ENCODE data around the gene SLFN5. TPM values are rescaled to one million over a fixed set of nuclear protein-coding genes. Genes with fewer than 3 reads are reported as not detected.
"Not testable (repeated sequence)": the region's sequence is repeated elsewhere in the genome, so short reads cannot be mapped to it uniquely, and the experiment has no call there.

SLFN5 gene
- total RNA-seq (2014; rRNA removed; shearing (Covaris generic)), result 36.7 and 37.0 TPM in 2 replicates
- 24.1 and 35.9 TPM in 2 replicates for polyA plus RNA-seq (2015; cell fraction: cytosol; rRNA removed)
- 17.1 and 23.2 TPM in 2 replicates for polyA plus RNA-seq (2015; cell fraction: nucleus; rRNA removed)

DNA sequence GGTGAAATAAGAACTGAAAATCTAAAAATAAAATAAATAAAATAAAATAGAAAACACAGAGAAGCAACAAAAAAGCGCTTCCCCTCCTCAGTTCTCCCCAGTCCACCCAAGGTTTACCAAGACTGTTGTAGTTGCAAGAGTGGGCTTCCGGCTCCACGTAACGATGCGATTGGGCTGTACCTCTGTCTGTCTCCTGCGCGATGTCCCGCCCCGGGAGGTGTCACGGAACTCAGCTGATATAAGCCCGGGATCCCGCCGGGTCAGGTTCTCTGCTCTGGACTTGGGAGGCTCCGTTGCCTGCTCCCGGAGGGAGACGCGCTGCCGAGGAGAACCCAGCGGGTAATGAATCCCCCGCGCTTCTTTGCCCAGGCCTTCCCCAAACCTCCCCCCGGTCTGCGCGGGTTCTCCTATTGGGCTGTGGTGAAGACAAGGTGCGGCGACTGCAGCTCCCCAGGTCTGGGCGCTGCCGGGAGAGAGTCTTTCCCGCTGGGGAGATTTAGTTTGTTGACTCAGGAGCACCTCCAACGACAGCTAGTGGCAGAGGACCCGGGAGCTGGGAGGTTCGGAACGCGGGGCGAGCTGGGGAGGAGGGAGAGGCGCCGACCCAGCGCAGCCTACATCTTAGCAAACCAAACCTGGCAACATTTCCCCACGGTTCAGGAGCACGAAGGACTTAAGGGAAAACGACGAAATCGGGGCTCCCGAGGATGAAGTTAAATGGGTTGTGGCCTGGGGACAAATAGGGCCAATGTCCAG lies at the start of gene SLFN5:
SLFN5 (plus strand) TSS at position 268 of the 756 bp plus-strand sequence. CDS start 15,619 bp downstream, outside the sequence.
- DNase-seq (ENCODE audit: low read depth, low spot score), result peak; percentile 92
- in situ Hi-C loops (cut with HindIII; ENCODE audit: low pct_unique_long_range_greater_than_20kb, low sequenced_read_pairs), result no loop called here

DNA sequence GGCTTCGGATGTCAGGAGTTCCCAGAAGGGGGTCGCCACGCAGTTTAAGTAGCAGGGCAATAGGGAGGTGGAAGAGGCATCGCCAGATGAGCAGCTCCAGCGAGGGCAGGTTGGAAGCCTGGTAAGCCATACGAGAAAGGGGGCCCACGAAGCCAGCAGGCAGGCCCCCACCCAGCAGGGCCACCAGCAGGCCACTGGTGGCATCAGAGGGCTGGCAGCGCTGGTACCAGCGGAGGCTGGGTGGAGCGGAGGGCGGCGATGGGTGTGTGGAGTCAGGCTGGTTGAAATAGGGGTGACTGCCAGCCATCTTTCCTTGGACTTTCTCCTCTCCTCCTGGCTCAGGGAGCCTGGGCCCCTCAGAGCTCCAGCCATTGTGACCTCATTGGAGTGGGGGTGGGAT lies 48.9 kb upstream of the SLFN5 start, which contains the start of gene SLC35G3:
SLC35G3 (minus strand) TSS at position 393 of the 400 bp plus-strand sequence; CDS start at position 307, 86 bp downstream.
- in situ Hi-C loops (cut with HindIII; ENCODE audit: low pct_unique_long_range_greater_than_20kb, low sequenced_read_pairs), result not testable (repeated sequence)

DNA sequence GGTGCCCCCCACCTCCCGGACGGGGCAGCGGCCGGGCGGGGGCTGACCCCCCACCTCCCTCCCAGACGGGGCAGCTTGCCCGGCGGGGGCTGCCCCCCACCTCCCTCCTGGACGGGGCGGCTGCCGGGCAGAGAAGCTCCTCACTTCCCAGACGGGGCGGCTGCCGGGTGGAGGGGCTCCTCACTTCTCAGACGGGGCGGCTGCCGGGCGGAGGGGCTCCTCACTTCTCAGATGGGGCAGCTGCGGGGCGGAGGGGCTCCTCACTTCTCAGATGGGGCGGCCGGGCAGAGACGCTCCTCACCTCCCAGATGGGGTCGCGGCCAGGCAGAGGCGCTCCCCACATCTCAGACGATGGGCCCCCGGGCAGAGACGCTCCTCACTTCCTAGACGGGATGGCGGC lies 47.8 kb upstream of the SLFN5 start:
- DNase-seq (ENCODE audit: low read depth, low spot score); in situ Hi-C loops (cut with HindIII; ENCODE audit: low pct_unique_long_range_greater_than_20kb, low sequenced_read_pairs): not testable (repeated sequence)

More for the DNA sequence above, 48.9 kb upstream of the SLFN5 start, which contains the start of gene SLC35G3:
- DNase-seq (ENCODE audit: low read depth, low spot score), result not testable (repeated sequence)

DNA sequence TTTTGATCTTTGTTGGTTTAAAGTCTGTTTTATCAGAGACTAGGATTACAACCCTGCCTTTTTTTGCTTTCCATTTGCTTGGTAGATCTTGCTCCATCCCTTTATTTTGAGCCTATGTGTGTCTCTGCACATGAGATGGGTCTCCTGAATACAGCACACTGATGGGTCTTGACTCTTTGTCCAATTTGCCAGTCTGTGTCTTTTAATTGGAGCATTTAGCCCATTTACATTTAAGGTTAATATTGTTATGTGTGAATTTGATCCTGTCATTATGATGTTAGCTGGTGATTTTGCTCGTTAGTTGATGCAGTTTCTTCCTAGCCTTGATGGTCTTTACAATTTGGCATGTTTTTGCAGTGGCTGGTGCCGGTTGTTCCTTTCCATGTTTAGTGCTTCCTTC lies 40.3 kb upstream of the SLFN5 start:
- DNase-seq (ENCODE audit: low read depth, low spot score); in situ Hi-C loops (cut with HindIII; ENCODE audit: low pct_unique_long_range_greater_than_20kb, low sequenced_read_pairs): not testable (repeated sequence)

DNA sequence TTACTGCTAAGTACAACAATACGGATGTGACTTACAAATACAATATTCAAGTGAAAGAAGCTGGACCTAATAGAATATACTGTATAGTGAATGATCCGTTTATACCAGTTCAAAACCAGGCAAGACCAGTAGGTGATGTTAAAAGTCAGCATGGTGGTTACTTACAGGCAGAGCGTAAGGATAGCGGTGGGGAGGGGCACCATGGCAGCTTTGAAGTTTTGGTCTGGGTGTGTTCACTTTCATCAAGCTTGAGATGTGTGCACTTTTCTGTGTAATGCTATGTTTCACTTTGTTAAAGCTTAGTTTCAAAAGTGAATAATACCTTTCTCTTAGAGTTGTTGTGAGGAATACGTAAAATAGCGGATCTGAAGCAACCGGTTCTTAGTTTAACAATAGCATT lies 32.1 kb upstream of the SLFN5 start:
- DNase-seq (ENCODE audit: low read depth, low spot score), result no peak
- in situ Hi-C loops (cut with HindIII; ENCODE audit: low pct_unique_long_range_greater_than_20kb, low sequenced_read_pairs), result no loop called here

DNA sequence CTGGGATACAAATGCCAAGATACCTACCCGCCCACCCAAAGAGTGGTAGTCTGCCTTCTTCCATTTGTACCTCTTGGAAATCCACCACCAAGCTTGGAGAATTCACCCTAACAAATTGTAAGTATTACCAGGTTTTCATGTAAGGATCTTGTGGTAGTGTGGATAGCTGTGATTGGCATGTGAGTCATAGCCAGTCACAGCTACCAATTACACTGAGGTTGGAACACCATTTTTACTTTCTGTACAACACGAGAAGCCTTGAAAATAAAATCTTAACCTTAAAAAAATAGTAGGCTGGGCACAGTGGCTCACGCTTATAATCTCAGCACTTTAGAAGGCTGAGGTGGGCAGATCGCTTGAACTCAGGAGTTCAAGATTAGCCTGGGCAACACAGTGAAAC lies 30.2 kb upstream of the SLFN5 start:
- DNase-seq (ENCODE audit: low read depth, low spot score), result no peak
- in situ Hi-C loops (cut with HindIII; ENCODE audit: low pct_unique_long_range_greater_than_20kb, low sequenced_read_pairs), result no loop called here

DNA sequence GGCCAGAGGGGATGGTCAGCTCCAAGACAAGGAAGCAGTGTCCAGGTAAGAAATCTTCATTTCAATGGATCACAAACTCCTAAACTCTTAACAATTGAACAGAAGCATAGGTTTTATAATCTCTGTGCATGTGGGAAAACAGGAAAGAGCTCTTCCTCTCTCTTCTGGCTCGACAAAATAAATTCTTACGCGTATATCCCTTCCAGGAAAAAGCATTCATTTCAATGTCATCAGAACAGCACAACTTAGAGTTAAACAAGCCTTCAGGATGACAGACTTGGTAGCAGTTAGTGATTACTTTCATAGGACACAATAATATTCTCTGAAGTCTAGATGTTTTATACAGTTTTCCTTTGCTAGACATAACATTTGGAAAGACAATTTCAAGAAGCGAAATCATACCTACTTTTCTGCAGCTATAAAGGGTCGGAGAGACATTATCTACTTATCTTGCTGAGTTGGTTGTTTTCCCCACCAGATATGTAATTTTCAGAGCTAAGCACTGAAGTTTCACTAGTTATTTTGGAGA lies 29.4 kb upstream of the SLFN5 start:
- in situ Hi-C loops (cut with HindIII; ENCODE audit: low pct_unique_long_range_greater_than_20kb, low sequenced_read_pairs), result no loop called here

DNA sequence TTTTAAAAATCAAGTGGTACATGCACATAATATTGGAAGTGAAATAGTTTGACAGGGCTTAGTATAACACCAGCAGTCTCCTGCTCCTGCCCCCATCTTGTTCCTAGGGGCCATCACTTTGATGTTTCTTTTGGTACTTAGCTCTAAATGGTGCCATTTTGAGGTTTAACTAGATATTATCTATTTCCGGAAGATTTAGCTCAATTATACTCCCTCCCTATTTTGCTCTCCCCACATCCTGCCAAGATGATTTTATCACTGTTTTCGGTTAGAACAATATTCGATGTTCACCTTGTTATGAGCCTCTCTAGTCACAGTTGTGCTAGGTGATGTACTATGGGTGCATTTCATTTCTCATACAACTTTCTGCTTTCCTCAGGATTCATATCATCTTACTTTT lies 28.7 kb upstream of the SLFN5 start:
- in situ Hi-C loops (cut with HindIII; ENCODE audit: low pct_unique_long_range_greater_than_20kb, low sequenced_read_pairs), result no loop called here
- no peak for DNase-seq (ENCODE audit: low read depth, low spot score)

More for the DNA sequence above, 29.4 kb upstream of the SLFN5 start:
- no peak for DNase-seq (ENCODE audit: low read depth, low spot score)

DNA sequence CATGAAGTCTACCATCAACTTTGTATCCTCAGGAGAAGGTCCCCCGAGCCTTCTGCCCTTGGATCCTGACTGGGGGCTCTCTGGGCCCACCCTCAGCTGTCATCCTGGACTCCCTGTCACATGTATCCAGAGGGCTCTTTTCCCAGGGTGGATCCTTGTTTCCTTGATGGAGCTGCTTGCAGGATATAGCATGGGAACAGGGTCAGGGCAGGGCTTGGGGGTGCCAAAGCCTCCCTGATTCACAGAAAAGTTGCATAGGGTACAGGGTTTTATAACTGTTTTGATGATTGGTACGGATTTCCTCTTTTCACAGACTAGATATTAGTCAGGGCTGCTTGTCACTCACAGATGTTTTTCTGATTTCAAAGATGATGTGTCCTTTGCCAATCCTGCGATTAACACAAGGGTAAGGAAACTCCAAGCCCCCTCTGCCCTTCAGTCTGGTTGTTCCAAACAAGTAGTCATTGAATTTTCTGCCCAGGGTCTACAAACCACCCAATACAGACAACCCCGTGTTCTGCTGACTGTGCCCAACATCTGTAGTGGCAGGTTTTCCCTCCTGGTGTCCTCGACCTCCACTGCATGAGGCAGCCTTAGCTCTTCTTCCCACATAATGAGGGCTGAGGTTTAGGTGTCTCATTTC lies 28.1 kb upstream of the SLFN5 start:
- in situ Hi-C loops (cut with HindIII; ENCODE audit: low pct_unique_long_range_greater_than_20kb, low sequenced_read_pairs), result no loop called here
- no peak for DNase-seq (ENCODE audit: low read depth, low spot score)

DNA sequence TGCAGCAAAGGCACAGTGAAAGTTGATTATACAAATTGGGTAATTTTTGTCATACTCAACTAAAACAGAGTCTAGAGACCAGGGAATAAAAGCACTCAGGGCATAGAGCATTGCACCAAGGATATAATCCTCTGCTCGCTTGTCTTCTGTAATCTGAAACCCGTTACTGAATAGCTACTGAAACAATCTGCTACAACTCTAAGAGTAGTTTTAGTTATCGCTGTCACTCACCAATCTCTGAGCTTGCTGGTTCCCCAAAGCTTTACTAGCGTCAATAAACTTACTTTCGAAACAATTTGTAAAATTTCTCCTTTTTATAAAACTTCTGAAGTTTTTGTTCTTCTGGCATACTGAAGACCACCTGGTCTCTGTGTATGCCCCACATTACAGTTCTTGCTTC lies 25.8 kb upstream of the SLFN5 start:
- in situ Hi-C loops (cut with HindIII; ENCODE audit: low pct_unique_long_range_greater_than_20kb, low sequenced_read_pairs), result no loop called here
- DNase-seq (ENCODE audit: low read depth, low spot score), result no peak

DNA sequence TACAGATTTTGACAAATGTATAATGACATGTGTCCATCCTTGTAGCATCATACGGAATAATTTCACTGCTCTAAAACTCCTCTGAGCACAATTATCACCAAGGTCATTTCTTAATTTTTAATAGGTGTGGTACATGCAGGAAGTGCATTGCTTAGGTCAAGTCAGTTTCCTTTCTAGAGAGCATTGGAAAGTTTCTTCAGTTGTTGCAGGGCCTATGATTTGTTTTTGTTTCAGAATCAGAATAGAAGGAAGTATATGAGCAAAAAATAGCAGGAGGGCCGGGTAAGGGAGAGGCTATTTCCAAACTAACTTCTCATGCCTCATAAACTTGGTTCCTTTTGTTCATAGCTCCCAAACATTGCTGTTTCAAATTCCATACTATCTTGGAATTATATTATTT lies 24.0 kb upstream of the SLFN5 start:
- DNase-seq (ENCODE audit: low read depth, low spot score), result no peak
- in situ Hi-C loops (cut with HindIII; ENCODE audit: low pct_unique_long_range_greater_than_20kb, low sequenced_read_pairs), result no loop called here

DNA sequence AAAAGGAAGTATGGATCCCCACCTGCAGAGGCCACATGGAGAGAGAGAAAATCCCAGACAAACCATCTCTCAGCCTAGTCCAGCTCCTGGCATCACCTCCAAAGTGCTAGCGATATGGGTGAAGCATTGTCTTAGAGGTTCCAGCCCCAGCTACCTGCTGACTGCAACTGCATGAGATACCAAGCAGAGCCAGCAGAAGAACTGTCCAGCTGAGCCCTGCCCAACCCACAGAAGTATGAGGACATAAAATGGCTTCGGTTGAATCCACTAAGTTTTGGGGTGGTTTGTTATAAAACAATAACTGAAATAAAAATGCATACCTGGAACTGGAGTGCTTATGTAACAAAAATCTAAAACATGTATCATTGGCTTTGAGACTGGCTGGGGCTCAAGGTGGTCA lies 20.4 kb upstream of the SLFN5 start:
- in situ Hi-C loops (cut with HindIII; ENCODE audit: low pct_unique_long_range_greater_than_20kb, low sequenced_read_pairs), result no loop called here
- no peak for DNase-seq (ENCODE audit: low read depth, low spot score)

DNA sequence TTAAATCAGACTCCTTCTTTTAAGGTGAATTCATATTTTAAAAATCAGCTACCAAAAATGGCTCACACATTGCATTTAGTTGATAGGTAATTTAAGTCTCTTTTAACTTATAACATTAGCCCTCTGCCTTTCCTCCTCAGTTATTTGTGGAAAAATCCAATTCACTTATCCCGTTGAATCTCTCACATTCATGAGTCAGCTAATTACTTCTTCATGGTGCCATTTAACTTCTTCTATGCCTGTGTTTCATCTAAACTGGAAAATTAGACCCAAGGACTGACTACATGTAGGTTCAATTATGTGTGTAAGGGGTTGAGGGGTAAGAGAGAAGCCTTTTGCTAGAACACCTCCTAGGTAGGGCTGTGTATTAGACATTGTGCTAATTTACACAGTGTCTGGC lies 18.4 kb upstream of the SLFN5 start:
- in situ Hi-C loops (cut with HindIII; ENCODE audit: low pct_unique_long_range_greater_than_20kb, low sequenced_read_pairs), result no loop called here
- DNase-seq (ENCODE audit: low read depth, low spot score), result no peak

DNA sequence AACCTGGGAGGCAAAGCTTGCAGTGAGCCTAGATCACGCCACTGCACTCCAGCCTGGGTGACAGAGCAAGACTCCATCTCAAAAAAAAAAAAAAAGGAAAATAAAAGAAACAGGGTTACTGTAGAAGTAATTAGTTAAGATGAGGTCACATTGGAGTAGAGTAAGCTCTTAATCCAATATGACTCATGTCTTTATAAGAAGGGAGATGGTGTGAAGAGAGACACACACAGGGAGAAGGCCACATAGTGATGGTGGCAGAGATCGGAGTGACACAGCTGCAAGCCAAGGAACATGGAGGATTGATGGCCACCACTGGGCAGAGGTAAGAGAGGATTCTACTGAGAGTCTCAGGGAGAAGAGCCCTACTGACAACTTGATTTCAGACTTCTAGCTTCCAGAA lies 15.3 kb upstream of the SLFN5 start:
- no peak for DNase-seq (ENCODE audit: low read depth, low spot score)
- in situ Hi-C loops (cut with HindIII; ENCODE audit: low pct_unique_long_range_greater_than_20kb, low sequenced_read_pairs), result no loop called here

DNA sequence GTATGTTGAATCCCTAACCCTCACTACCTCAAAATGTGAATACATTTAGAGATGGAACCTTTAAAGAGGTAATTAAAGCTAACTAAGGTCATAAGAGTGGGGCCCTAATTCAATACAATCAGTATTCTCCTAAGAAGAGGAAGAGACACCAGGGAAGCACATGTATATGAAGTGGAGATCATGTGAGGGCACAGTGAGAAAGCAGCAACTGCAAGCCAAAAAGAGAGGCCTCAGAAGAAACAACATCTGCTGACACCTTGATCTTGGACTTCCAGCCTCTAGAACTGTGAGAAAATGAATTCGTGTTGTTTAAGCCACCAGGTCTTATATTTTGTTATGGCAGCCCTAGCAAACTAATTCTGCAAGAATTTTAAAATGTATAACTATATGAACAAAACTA lies 13.2 kb upstream of the SLFN5 start:
- in situ Hi-C loops (cut with HindIII; ENCODE audit: low pct_unique_long_range_greater_than_20kb, low sequenced_read_pairs), result no loop called here
- DNase-seq (ENCODE audit: low read depth, low spot score), result no peak

DNA sequence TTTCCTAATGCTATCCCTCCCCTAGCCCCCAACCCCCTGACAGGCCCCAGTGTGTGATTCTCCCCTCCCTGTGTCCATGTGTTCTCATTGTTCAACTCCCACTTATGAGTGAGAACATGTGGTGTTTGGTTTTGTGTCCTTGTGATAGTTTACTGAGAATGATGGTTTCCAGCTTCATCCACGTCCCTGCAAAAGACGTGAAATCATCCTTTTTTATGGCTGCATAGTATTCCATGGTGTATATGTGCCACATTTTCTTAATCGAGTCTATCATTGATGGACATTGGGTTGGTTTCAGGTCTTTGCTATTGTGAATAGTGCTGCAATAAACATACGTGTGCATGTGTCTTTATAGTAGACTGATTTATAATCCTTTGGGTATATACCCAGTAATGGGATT lies 8.6 kb upstream of the SLFN5 start:
- DNase-seq (ENCODE audit: low read depth, low spot score); in situ Hi-C loops (cut with HindIII; ENCODE audit: low pct_unique_long_range_greater_than_20kb, low sequenced_read_pairs): not testable (repeated sequence)

DNA sequence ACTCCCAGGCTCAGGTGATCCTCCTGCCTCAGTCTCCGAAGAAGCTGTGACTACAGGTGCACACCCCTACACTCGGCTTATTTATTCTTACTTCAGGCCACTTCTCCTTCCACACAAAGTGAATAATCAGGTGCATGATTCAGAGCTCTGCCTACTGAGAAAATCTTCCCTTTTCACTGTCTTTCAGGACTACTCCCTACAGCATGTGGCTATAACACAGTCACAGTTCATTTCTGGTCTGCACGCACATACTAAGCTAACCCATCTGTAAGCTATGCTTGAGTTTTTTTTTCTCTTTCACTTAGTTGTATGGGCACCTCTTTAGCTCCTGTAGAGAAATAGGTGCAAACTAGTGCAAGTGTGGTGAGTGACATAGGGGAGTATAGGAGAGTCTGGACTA lies 7.6 kb upstream of the SLFN5 start:
- DNase-seq (ENCODE audit: low read depth, low spot score), result no peak
- in situ Hi-C loops (cut with HindIII; ENCODE audit: low pct_unique_long_range_greater_than_20kb, low sequenced_read_pairs), result no loop called here

DNA sequence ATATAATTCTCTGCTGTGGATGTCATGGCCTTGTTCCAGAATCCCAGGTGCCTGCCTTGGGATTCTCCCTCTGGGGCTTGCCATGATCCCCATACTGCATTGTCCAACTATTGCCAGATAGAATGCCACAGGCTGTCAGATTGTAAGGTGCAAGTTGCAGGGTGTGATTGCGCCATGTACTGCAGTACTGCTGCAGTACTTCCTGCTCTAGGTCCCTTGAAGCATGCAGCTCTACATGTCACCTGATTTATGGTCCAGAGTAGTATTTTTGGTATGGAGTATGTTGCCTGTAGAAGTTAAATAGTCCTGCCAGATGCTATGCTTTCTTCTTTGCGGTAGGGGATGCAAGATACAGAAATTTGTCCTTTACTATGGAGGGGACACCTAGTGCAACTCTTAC lies 7.0 kb upstream of the SLFN5 start:
- in situ Hi-C loops (cut with HindIII; ENCODE audit: low pct_unique_long_range_greater_than_20kb, low sequenced_read_pairs), result no loop called here
- no peak for DNase-seq (ENCODE audit: low read depth, low spot score)

DNA sequence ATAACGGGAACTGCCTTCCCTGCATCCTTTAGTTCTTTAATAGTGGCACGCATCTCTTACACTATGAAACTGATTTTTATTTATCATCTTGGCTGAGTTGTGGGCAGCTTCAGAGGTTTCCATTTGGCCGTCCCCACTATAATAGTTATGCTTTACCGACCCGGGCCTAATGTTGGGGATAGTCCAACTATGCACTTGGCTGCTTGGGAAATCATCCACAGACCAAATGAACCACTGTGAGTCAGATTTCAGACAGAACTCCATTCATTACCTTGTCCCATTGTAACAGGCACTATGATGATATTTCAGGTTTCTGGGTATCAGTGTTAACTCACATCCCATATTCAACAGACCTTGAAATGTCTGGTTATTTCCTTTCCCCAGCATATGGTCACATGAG lies 6.1 kb upstream of the SLFN5 start:
- in situ Hi-C loops (cut with HindIII; ENCODE audit: low pct_unique_long_range_greater_than_20kb, low sequenced_read_pairs), result no loop called here
- DNase-seq (ENCODE audit: low read depth, low spot score), result no peak
